SIG-M5 (cell line): ENCODE data around the gene FAM83C.
"Not testable (repeated sequence)": the region's sequence is repeated elsewhere in the genome, so short reads cannot be mapped to it uniquely, and the experiment has no call there.

Experiments
- DNase-seq: peaks from one replicate; lab custom pipeline; 2025; lab: John Stamatoyannopoulos, UW

Gene FAM83C

DNA sequence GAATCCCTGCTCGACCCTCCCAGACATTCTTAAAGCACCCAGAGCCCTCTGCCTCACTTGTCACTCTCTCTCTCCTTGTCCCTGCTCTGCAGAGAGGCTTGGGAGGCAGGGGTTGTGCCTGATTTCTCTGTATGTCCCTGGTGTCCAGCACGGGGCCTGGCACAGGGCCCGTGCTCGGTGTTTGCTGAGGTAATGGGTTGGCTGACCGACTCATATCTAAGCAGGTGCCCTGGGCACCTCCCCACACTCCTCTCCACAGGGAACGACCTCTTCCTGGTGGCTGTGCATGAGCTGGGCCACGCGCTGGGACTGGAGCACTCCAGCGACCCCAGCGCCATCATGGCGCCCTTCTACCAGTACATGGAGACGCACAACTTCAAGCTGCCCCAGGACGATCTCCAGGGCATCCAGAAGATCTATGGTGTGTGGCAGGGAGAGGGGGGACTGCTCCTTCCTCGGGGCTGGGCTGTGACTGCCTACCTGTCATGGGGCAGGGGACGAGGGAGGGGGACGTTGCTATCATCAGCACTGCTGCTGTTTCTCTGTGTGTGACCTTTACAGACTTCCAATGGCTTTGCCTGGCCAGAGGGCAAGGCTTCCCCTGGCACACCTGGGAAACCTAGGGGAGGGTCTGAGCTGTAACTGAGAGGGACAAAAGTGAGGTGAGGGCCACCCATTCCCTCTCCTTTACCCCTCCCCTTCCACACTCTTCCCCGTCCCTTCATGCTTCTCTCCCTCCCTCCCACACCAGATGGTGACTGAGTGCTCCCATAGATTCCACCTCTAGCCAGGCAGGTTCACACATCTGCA is 28.5 kb downstream of the FAM83C start:
- no peak for DNase-seq

GRCh38 chr20:35262731-35263531 is 29.3 kb downstream of the FAM83C start:
- not testable (repeated sequence) for DNase-seq

- not testable (repeated sequence) for DNase-seq
Observed at GRCh38 chr20:35262321-35262720, 29.9 kb downstream of the FAM83C start.

- DNase-seq, result no peak
Observed at GRCh38 chr20:35260426-35260825, 31.8 kb downstream of the FAM83C start.

DNA sequence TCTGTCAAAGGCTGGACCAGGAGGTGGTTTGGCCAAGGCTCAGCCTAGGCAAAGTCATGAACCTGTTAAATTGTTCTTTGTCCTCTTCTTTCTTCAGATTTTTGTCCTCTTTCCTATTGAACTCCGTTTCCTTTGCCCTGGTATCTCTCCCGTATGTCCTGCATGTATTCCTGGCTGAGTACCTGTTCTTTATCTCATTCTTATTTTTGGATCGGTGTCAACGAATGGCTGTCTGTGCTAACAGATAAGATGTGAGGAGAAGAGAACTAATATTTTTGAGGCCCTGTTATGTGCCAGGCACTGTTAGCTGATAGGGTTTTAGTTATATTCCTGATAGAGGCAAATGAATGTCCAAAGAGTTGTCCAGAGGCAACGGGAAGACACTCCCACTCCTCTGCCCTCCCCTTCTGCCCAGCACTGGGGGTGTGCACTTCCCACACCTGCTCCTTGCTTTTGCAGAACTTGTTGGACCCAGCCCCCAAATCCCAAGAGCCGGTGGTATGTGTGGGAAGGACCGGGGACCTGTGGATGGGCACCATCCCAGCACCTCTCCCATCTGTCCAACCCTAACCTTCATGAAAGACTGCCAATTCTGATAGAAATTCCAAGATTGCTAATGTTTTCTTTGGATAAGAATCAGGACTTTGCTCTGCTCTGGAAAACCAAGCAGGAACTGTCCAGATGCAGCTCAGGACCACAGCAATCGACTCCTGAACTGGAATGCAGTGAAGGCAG is 34.9 kb downstream of the FAM83C start:
- no peak for DNase-seq

DNA sequence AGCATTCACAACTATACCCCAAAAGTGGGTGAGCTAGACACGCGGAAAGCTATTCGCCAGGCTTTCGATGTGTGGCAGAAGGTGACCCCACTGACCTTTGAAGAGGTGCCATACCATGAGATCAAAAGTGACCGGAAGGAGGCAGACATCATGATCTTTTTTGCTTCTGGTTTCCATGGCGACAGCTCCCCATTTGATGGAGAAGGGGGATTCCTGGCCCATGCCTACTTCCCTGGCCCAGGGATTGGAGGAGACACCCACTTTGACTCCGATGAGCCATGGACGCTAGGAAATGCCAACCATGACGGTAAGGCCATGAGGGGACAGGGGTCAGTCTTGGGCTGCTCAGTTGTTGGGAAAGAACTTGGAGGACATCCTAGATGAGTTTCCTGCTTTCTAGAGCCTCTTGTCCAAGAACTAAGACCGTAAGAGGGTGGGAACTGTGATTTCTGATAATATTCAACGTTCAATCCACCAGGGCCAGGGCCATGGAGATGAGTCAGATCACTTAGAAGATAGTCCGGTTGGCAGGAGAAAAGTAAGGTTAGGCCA is 37.7 kb downstream of the FAM83C start:
- no peak for DNase-seq

GRCh38 chr20:35253010-35253409 is 39.2 kb downstream of the FAM83C start:
- no peak for DNase-seq

GRCh38 chr20:35252598-35252997 is 39.6 kb downstream of the FAM83C start:
- not testable (repeated sequence) for DNase-seq

- no peak for DNase-seq
Observed at GRCh38 chr20:35252037-35252461, 40.2 kb downstream of the FAM83C start.

DNA sequence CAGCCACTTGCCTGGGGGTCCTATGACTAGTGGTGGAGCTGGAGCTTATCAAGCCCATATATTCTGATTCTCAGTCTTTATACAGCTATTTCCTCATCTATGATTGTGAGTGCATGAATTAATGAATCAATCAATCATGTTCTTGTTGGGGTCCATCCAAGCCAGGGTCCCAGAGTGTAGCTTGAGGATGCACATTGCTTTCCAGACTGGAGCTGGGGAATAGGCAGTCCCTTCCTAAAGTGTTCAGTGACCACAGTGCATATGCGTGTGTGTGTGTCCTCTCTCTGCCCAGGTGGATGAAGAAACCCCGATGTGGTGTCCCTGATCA is 40.6 kb downstream of the FAM83C start:
- DNase-seq, result no peak

DNA sequence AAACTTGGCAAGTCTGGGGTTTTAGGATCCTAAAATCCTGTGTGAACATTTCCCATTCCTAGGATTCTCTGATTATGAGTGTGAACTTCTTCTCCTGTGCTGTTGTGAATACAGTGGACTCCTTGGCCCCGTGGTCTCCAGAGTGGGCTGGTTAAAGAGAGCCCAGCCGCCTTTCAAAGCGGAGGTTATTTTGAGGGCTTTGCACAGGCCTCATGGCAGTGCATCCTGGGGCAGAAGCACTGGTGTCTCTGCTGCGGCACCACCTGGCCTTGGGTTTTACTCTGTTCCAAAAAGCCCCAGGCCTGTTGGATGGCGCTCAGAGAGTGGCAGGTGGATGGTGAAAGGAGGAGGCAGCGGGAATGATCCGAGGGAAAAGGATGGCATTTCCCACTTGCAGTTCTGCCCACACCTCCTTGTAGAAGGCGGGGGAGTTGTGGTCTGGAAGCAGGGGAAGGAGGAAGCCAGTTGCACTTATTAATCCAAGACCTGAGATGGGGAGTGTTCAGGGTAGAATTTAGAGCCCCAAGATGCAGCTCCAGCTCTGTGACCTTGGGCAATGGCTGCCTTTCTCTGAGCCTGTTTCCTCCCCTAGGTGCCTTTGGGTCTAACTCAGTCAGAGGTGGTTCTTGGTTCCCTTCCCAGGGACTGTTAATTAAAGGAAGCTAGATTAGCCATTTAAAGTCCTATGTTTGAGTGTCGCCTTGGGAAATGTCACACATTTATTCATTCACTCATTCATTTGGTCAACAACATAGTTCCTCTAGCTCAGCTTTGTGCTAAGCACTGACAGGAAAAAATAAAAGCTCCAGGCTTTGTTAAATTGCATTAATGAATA is 43.4 kb downstream of the FAM83C start:
- DNase-seq, result no peak

DNA sequence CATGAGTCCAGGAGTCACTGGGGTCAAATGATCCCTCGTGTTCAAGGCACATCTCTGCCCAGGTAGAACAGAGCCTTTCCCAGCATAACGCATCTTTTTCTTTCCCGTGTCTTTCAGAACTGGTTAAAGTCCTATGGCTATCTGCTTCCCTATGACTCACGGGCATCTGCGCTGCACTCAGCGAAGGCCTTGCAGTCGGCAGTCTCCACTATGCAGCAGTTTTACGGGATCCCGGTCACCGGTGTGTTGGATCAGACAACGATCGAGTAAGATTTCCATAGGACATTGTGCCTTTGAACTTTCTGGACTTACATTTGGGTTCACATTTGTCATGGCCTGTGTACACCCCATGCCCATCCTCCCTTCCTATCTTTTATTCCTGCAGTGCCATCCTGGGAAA is 45.5 kb downstream of the FAM83C start:
- no peak for DNase-seq

DNA sequence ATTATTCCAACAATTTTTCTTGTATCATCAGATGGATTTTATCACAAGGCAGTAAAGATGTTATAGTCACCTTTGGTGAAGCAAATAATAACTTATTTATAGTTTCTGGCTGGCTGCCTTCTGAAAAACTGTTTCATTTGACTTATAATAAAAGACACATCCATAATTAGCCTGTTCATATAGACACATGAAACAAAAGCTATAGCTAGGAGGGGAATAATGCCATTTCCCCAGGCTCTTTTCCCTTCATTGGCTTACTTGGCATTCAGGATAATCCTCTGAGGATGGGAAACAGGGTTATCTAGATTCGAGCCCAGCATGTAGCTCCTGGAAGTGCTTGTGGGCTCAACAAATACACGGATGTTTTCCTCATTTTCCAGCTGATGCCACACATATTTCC is 48.2 kb downstream of the FAM83C start:
- no peak for DNase-seq

- DNase-seq, result no peak
Observed at GRCh38 chr20:35243317-35243716, 48.9 kb downstream of the FAM83C start.

DNA sequence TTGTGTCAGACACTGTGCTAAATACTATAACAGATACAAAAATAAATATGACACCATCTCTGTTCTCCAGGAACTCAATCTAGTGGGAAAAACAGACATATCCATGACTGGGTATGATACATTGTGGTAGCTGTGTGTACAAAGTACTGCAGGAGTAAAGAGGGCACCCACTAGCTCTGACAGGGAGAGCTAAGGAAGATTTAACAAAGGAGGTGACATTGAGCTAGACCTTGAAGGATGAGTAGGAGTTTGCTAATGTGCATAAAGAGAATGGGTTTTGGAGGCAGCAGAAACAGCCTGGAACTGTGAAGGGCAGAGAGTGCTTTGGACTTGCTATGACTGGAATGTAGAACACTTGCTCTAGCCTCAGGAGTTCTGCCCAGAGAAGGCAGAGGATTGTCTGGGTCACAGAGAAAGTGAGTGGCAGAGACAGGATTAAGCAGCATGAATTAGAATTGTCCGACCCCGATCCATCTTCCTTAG is 51.4 kb downstream of the FAM83C start:
- DNase-seq, result no peak

- DNase-seq, result no peak
Observed at GRCh38 chr20:35240083-35240810, 52.0 kb downstream of the FAM83C start.

- DNase-seq, result no peak
Observed at GRCh38 chr20:35238735-35239134, 53.5 kb downstream of the FAM83C start.

GRCh38 chr20:35238170-35238569 is 54.1 kb downstream of the FAM83C start:
- peak; percentile 89 for DNase-seq

DNA sequence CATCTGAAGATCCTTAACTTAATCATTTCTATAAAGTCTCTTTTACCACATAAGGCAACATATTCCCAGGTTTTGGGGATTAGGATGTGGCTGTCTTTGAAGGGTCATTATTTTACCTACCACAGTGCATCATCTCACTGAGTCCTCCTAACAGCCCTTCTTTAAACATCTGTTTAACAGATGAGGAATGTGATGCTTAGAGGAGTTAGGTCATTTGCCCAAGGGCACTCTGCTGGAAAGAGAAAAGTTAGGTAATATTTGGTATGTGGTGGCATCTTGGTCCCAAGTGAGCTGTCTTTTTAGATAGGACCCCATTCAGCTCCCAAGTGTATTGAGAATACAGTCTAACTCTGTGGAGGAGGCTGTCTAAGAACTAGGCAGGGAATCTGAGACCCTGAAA is 54.7 kb downstream of the FAM83C start:
- no peak for DNase-seq

DNA sequence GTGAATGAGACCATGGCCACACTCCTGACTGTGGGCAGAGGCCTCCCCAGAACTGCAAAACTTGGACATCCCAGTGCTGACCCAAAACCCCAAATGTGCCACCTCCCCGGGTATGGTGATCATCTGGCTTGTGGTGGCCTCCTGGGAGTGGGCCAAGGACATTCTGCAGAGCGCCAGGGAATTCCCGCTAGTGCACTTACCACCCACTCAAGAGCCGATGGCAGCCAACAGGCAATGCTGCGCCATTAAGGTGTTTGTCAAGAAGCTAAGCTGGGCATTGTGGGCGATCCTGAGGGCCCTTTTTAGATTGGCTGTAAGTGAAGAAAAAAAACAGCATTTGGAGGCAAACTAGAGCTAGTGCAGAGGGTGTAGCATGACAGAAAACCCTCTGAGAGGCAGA is 56.3 kb downstream of the FAM83C start:
- no peak for DNase-seq
